Measurements from ENCODE around the gene VEZF1. TPM values are rescaled to one million over a fixed set of nuclear protein-coding genes. Genes with fewer than 3 reads are reported as not detected.

Gene VEZF1
- total RNA-seq, 1 donor from 2014 or later = 59.5 TPM

DNA sequence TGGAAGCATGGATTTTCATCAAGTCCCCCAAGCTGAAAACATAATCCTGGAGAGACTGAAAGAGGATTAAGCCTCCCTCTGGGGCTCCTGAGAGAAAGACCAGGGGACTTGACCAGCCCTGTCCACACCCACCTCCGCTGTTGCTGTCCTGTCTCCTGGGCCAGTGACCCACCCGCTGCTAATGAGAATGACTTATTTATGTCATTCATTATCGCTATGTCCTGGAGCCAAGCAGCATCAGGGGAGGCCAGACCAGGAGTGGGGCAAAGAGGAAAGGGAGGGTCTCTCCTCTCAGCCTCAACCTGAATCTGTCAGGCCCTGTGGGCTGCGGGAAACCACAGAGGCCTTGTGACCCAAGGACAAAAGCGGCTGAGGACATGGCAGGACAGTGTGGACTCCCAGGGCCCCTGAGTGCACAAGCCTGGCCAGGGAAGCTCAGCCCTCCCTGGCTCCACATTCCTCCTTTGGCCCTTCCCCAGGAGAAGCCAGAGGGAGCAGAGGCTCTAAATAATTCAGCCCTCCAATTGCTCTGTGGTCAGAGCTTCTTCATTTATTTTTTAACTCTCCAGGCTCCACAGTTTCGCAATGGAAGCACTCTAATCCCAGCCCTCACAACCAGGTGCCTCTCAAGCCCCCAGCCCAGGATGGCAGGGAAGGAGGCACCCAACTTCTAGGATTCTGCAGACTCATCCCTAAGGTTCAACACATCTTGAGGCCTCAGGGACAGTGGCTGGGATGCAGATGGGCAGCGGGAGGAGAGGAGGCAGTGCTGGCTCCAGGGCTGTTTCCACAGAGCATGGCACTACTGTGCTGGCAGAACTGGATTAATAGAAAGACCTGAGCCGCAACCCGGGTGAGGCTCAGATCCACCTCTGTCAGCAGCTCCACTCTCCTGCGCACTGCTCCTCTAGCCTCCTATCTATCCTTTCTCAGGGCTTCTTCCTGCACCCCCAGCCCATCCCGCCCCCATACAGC lies 51.9 kb downstream of the VEZF1 start:
- no peak for DNase-seq (ENCODE audit: low spot score in 2 of 2)
- no peak for FAIRE-seq

GRCh38 chr17:57931488-57932137 lies 56.4 kb downstream of the VEZF1 start:
- FAIRE-seq = no peak

GRCh38 chr17:57930239-57930638 lies 57.8 kb downstream of the VEZF1 start:
- no peak for DNase-seq (ENCODE audit: low spot score in 2 of 2)
- FAIRE-seq = no peak

More at GRCh38 chr17:57931488-57932137, 56.4 kb downstream of the VEZF1 start:
- no peak for DNase-seq (ENCODE audit: low spot score in 2 of 2)

DNA sequence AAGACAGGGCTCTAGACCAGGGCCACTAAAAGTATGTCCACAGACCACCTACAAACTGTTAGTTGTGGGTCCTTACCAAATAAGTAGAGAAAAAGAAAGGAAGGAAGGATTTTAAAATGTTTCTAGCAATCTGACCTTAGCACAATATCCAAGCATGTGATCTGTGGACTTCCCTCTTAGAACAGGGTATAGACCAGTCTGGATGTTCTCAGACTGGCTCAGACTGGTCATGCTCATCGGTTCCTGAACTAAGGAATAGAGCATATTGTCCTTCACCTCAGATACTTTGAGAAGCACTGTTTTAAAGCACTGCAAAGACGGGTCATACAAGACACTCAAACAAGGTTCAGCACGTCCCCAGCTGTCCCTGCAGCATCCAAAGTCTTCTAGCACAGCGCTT lies 58.7 kb downstream of the VEZF1 start:
- no peak for FAIRE-seq
- DNase-seq (ENCODE audit: low spot score in 2 of 2) = no peak

GRCh38 chr17:57928928-57929327 lies 59.1 kb downstream of the VEZF1 start:
- FAIRE-seq = no peak
- no peak for DNase-seq (ENCODE audit: low spot score in 2 of 2)

DNA sequence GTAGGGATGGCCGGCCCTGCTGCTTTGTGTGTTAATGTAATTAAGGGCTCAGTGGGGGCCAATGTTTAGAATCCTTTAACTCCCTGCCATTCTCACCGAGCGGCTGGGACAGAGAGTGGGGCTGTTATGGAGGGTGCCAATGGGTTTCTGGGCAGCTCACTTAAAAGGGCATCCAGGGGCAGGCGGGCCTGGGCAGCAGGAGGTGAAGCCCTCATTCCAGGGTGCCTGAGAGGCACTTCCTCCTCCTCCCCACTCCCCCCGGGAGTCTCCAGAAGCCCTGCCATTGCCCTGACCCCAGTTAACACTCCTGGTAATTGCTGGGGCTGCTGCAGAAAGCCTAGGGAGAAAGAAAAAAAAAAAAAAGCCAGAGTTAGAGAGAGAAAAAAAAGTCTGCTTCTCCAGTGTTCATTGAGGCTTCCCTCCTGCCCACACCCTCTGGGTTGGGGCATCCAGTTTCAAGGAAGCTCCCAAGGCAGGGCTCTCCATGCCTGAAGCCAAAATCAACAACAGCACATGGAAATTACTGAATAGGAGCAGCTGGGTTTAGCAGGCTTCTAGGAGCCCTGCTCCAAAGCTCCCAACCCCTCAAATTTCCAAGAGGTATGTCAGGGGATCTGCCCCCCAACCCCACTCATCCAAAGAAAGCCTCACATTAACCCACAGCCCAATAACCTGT lies 60.9 kb downstream of the VEZF1 start:
- FAIRE-seq (no peak), DNase-seq (ENCODE audit: low spot score in 2 of 2) (no peak)

GRCh38 chr17:57926723-57927047 lies 61.4 kb downstream of the VEZF1 start:
- FAIRE-seq (no peak), DNase-seq (ENCODE audit: low spot score in 2 of 2) (no peak)

DNA sequence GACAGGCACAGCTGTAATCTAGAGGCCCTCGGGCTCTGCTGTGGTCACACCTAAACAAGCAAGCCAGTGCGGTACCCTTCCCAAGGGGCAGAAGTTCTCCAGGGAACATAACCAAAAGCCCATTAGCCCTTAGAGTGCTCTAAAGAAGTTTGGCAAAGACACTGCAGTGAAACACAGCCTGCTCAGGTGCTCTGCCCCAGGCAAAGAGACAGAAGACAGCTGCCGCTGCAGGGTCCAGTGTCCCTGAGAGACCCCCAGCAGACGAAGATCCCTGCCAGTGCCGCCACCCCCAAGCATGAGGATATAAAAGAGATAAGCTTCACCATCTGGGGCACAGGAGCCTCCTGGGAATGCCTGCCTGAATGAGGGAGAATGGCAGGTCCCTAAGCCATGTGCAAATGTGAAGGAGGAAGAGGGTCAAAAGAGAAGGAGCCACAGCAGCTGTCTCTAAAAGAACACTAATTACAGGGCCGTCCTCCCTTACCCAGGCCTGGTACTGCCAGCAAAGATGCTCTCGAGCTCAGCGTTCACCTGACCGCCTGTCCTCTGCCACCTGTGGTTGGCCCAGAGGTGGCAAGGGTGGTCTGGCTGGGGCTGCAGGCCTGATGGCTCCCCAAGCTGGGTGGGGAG lies 62.6 kb downstream of the VEZF1 start:
- FAIRE-seq (no peak), DNase-seq (ENCODE audit: low spot score in 2 of 2) (no peak)

GRCh38 chr17:57924677-57925076 lies 63.4 kb downstream of the VEZF1 start:
- DNase-seq (ENCODE audit: low spot score in 2 of 2) = no peak
- no peak for FAIRE-seq

Small RNA genes within 50 kb of the gene (small RNA-seq; reads per million reads assigned to genes)
- not detected for gene AC015813.4

Other genes starting within 250 kb of the VEZF1 start
- gene CCDC182, start 243.0 kb downstream of the VEZF1 start, total RNA-seq = not detected
- gene MRPS23, start 138.2 kb downstream of the VEZF1 start, total RNA-seq = 30.2 TPM
- 6.5 TPM for gene CUEDC1, start 32.8 kb downstream of the VEZF1 start, total RNA-seq
- 373 TPM for gene SRSF1, start 19.0 kb upstream of the VEZF1 start, total RNA-seq
- 33.0 TPM for gene DYNLL2, start 95.2 kb upstream of the VEZF1 start, total RNA-seq
- under 0.01 TPM for gene OR4D1, start 160.1 kb upstream of the VEZF1 start, total RNA-seq
- not detected for gene OR4D2, start 178.7 kb upstream of the VEZF1 start, total RNA-seq
- not detected for gene EPX, start 204.5 kb upstream of the VEZF1 start, total RNA-seq
- 13.0 TPM for gene MKS1, start 231.0 kb upstream of the VEZF1 start, total RNA-seq

Data from frontal cortex (tissue), 4 donors.